GM19043 (cell line): ENCODE measurements around the gene MMP17.
"Not testable (repeated sequence)": the region's sequence is repeated elsewhere in the genome, so short reads cannot be mapped to it uniquely, and the experiment has no call there.

ENCODE experiments used
- ATAC-seq: cut with Tn5 transposase; IDR thresholded peaks from one replicate; pipeline ENCODE4 v1.9.1; 2021; ENCODE audit warnings: low read depth; ENCODE audit not compliant: unreplicated experiment

The MMP17 gene

DNA sequence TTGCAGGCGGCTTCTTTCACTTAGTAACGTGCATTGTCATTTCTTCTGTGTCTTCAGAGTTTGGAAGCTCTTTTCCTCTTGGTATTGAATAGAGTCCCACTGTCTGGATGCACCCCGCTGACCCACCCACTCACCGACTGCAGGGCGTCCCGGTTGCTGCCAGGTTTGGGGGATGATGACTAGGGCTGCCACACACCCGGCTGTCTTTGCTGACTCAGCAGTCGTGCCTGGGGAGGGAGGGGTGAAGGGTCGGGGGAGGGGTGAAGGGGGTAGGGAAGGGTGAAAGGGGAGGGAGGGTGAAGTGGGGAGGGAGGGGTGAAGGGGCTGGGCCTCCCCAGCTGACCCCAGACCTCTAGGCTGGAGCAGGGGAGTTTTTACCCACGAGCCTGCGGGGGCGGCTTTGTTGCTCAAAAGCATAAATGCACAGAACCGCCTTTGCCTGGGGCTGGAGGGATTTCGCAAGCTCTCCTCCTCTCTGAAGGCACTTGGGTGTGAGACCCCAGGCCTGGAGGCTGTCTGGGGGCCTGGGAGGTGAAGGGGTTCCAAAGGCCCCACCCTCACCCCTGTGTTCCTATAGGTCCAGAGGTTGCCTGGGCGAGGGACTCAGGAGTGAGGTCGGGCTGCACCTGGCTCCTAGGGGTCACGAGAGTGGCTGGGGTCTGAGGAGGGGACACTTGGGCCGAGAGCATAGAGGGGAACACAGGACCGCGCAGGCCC lies 35.0 kb downstream of the MMP17 start:
- ATAC-seq, result no peak

DNA sequence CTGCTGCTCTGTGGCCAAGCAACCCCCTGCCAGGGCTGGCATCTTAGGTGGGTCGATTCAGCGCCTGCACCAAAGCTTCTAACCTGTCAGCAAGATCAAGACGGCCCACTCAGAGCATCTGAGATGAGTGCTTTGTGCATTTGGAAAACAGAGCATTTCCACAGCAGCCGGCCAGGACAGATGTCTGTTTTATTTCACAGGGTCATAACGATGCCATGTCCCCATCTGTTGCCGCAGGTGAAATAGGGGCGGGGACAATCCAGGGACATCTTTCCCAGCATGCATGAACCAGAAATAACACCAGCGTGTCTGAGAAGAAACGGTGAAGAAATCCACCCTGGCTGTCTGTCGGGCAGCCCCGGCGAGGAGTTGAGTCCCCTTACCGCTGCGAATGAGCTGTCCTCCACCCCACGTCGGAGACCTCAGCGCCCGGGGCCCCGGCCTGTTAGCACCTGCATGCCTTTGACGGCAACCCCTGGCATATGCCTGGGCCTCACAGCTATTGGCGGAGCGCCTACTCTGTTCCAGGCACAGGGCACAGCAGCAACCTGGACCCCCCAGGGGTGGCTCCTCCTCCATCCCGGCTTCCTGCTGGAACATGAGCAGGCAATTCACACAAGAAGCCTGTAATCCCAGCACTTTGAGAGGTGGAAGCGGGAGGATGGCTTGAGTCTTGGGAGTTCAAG lies 35.7 kb downstream of the MMP17 start:
- no peak for ATAC-seq

DNA sequence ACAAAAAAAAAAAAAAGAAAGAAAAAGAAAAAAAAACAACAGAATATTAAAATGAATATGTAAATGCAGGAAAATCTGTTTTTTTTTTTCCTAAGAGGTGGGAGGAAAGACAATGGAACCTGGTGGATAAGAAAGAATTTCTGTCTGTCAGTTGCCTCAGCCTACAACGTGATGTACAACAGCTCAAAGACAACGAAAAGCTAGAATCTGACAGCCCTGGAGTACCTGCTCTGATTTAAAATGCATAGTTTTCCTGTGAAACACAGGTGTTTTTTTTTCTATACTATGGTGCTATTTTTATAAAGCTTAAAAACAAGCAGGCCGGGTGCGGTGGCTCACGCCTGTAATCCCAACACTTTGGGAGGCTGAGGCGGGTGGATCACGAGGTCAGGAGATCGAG lies 36.3 kb downstream of the MMP17 start:
- no peak for ATAC-seq

DNA sequence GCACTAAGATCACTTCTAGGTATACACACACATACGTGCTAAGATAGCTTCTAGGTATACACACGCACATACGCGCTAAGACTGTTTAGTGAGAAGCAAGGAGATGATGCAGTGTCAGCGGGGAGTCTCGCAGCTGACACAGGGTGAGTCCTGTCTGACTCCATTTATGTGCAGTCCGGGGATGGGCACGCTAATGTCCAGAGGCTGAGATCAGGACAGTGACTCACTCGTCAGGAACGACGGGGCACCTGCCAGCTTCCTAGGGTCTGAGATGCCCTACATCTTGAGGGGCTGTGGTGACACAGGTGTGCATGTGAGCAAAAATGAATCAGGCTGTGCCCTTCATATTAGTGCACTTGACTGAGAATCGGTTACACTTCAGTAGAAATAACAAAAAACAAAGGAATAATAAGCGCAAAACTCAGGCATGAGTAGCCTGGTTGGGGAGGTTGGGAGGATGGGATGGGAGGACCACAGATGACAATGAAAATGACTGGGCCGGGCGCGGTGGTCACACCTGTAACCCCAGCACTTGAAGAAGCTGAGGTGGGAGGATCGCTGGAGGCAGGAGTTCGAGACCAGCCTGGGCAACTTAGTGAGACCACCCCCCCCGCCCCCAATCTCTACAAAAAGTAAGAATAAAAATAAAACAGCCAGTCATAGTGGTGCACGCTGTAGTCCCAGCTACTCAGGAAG lies 37.1 kb downstream of the MMP17 start:
- ATAC-seq, result no peak

DNA sequence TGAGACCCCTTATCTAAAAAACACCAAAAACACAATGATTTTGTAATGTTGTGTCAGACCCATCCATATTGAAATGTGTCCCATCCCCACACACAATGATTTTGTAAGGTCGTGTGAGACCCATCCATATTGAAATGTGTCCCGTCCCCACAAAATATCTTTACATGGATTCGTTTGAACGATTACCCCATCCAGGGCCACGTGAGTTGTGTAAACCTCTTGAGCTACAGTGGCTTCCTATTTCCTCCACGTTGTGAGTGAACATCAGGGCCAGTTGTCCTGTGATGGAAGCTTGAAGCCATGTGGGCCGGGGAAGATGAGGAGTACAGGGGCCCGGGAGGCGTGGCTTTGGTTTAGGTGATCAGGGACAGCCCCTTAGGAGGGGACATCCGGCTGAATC lies 39.3 kb downstream of the MMP17 start:
- no peak for ATAC-seq

DNA sequence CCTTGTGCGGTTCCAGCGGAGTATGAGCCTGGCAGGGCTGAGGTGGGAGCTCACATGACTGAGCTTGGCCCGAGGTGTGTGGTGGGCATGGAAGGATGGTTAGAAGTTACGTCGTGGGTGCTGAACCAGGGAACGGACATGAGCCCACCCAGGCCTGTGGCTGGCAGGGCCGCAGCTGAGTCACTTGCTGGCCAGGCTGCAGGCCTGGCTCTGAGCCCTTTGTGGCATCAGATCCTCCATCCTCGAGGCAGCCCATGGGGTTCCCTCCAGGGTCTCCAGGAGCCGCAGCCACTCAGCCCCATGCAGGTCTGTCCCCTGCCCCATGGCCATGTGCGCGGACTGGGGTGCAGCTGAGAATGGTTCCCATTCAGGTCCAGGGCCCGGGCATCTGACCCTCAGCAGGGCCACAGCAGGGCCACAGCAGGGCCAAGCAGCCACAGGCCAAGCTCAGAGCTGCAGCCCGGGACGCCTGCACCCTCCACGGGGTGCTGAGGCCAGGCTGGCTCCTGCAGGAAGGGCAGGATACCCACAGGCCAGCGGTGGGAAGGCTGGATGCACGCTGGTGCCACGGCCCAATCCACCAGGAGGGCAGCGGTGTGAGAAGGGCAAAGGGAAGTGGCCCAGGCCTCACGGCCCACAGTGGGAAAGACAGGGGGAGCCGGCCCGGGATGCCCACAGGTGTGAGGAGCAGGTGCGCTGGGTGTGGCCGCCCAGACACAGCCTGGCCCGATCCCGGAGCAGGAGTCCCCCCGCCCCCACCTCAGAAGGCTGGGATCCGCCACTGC lies 39.9 kb downstream of the MMP17 start:
- no peak for ATAC-seq

DNA sequence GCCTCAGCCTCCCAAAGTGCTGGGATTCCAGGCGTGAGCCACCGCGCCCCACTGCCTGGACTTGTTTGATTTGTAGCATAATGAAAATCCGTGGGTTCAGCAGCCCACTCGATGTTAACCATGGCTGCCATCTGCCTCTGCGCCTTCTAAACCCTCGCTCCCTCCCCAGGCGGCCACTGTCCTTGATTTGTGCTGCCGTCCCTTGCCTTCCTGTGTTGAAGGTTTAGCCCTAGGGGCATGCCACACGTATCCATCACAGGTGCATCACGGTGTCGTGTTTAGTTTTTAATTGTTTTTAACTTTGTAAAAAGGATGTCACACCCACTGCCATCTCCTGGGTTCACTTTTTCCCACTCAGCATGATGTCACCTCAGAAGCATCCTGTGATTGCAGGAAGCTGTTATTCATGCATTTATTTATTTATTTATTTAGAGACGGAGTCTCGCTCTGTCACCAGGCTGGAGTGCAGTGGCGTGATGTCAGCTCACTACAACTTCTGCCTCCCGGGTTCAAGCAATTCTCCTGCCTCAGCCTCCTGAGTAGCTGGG lies 41.8 kb downstream of the MMP17 start:
- ATAC-seq, result no peak

DNA sequence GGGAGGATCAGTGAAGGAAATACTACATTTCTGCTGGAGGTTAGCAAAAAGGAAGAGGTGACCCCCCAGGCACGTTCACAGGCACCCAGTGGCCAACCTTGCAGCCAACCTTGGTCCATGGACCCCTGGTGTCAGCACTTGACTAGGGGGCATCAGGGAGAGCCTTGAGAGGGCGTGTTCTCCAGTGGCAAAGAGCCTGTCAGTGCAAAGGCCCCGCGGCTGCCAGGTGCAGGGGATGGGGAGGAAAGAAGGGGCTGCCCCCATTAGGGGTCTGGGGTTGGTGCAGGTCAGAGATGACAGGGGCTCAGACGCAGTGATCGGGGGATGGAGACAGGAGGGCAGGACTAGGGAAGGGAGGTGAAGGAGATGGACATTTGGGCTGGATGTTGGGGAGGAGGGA lies 43.5 kb downstream of the MMP17 start:
- ATAC-seq, result no peak

DNA sequence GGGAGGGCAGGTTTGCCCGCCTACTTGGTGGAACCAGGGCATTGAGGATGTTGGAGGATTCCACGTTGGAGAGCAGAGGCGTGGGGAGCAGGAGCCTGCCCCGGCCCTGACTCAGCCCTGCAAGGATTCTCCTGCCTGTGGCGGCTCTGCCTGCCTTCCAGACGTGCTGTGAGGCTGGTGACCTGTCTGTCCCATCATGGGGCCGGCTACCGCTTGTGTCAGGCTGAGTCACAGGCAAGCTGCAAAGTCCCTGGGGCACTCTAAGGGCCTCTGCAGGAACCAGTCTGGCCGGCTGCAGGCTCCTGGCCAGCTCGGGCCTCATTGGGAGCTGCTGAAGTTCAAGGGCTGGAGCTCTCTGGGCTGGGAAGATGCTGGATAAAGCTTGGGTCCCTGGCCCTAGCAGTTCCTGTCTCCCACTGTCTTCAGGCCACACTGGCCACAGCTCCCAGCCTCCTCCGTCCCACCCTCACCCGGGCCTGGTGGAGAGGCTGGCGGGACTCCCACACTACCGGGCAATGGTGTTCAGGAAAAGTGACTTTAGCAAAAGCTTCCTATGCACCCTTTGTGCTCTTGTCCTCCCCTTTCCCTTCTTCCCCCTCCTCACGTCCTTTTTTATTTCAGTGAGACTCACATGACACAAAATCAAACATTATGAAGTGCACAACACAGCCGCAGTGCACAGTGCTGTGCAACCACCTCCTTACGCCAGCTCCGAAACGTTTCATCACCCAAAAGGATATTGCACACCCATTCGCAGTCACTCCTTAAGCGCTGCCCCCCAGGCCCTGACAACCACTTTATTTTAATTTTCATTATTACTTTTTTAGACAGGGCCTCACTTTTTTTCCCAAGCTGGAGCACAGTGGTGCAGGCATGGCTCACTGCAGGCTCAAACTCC lies 44.2 kb downstream of the MMP17 start:
- ATAC-seq, result no peak

DNA sequence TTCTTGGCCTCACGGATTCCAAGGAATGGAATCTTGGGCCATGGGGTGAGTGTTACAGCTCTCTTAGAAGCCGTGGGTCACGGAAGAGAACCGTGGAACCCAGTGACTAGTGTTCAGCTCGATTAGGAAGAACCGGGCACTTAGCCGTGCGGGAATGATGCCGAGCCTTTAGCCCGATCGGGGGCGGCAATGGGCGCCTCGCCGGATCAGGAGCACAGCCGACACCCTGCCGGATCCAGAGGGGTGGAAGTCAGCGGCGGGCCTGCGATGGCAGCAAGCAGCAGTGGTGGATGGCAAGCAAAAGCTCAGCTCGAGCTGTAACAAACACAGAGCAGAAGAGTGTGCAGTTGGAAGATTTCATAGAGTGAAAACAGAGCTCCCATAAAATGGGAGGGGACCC lies 45.1 kb downstream of the MMP17 start:
- no peak for ATAC-seq

DNA sequence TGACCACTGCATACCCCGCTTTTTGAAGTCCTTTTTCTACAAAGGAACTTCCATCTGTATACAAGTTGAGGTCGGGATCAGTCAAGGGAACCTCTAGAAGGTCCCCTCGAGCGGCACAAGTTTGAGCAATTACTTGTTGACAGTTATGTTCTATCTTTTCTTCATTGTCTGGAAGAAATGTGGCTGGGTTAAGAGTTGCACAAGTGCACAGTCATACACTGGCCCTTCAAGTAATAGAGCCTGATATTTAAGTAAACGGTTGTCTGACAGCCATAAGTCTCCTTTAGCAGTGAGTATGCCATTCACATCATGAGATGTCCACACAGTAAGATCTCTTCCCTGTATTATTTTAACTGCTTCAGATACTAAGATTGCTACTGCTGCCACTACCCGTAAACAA lies 46.8 kb downstream of the MMP17 start:
- not testable (repeated sequence) for ATAC-seq

DNA sequence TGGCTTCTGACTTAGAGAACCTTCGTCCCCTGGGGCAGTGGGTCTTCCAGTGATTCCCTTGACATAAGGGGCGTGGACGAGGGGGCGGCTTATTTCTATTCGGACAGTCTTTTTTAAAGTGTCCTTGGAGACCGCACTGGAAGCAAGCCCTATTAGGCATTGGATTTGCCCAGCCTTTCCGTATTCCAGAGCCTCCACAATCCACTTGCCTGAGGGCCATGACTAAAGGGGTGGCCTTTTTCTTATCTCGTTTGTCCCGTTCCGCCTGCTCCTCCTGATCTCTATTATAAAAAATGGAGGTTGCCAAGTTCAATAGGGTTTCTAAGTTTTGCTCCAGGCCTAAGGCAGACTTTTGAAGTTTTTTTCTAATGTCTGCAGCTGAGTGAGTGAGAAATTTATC lies 49.0 kb downstream of the MMP17 start:
- not testable (repeated sequence) for ATAC-seq

DNA sequence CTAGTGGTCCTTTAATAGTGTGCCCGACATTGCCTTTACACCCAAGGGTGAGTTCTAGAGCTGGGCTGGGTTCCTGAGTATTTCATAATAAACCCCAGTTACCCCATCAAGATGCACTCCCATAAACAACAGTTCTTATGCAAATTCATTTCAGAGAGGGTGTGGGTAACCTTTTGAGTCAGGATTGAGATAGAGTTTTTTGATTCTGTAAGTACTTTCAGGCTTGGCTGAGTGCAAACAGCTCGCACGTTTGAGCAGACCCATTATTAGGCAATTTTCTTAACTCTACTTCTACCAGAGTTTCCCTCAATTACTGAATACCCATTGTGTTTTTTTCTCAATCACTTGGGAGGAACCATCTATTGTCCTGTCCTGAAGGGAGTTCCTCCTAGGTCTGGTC lies 50.2 kb downstream of the MMP17 start:
- not testable (repeated sequence) for ATAC-seq

DNA sequence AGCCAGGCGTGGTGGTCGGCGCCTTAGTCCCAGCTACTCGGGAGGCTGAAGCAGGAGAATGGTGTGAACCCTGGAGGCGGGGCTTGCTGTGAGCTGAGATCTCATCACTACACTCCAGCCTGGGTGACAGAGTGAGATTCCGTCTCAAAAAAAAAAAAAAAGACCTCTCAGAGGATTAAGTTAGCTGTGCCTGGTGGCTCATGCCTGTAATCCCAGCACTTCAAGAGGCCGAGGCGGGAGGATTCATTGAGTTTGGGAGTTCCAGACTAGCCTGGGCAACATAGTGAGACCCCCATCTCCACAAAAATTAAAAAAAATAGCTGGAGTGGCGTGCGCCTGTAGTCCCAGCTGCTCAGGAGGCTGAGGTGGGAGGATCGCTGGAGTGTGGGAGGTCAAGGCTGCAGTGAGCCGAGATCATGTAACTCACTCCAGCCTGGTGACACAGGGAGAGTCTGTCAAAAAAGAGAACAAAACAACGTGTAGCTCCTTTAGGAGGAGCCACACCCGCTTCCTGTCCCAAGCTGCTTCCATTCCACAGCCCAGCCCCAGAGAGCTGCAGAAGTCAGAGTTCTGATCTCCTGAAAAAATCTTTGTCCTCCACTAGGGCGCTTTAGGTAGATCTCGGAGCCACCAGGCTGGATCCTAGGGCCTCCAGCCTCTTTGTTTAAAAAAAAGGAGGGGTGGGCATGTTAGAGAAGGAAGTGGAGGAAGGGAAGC lies 54.8 kb downstream of the MMP17 start:
- ATAC-seq, result no peak

DNA sequence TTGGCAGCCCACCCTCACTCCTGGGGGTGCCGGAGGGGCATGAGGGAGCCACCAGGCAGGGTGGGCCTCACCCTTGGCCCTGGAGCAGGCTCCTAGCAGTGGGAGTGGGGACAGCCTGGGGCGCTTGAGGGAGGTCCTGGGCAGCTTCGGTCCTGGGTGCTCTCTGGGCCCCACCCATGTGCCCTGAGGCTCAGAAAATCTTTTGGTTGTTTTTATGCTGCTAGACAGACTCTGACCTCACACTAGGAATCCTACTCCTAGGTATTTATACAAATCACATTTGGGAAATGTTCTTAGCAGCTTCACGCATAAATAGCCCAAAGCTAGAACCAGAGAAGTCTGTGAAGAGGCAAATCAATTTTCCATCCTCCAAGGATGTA lies 55.3 kb downstream of the MMP17 start:
- no peak for ATAC-seq

DNA sequence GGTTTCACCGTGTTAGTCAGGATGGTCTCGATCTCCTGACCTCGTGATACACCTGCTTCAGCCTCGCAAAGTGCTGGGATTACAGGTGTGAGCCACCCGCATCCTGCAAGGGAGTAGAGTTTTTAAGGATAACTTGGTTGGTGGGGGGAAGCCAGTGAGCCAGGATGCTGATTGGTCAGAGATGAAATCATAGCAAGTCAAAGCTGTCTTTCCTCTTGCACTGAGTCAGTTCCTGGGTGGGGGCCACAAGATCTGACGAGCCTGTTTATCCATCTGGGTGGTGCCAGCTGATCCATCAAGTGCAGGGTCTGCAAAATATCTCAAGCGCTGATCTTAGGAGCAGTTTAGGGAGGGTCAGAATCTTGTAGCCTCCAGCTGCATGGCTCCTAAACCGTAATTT lies 56.9 kb downstream of the MMP17 start:
- ATAC-seq, result not testable (repeated sequence)

DNA sequence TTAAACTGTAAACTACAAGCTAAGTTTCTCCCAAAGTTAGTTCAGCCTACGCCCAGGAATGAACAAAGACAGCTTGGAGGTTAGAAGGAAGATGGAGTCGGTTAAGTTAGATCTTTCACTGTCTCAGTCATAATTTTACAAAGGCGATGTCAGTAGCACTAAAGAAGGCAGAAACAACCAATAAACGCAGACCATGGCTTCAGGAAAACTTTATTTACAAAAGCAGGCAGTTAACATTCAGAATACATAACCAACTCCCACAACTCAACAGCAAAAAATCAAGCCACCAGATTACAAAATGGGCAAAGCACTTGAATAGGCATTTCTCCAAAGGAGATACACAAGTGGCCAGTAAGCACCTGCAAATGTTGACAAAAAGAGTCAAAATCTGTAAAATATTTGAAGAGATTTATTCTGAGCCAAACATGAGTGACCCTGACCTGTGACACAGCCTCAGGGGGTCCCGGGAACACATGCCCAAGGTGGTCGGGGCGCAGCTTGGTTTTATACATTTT lies 57.4 kb downstream of the MMP17 start:
- ATAC-seq, result no peak

DNA sequence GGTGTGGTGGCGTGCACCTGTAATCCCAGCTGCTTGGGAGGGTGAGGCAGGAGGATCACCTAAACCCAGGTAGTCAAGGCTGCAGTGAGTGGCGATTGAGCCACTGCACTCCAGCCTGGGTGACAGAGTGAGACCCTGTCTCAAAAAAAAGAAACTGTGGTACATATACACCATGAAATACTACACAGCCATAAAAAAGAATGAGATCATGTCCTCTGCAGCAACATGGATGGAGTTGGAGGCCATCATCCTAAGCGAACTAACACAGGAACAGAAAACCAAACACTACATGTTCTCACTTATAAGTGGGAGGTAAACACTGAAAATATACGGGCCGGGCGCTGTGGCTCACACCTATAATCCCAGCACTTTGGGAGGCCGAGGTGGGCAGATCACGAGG lies 63.5 kb downstream of the MMP17 start:
- ATAC-seq, result not testable (repeated sequence)
